Erythroblast (primary cell): ENCODE measurements around the gene FANCC.

ENCODE experiments used
- GATA1 ChIP-seq: IDR thresholded peaks from 2 replicates; pipeline ENCODE4 v1.6.1; 2011; ENCODE audit warnings: low read depth, mild to moderate bottlenecking, control low read depth, low read length, moderate library complexity
- POLR2A ChIP-seq: IDR thresholded peaks from 2 replicates; pipeline ENCODE4 v1.6.1; 2011; ENCODE audit warnings: mild to moderate bottlenecking, low read length

- no peak for TF ChIP-seq POLR2A
- TF ChIP-seq GATA1, result no peak
These were observed 192.7 kb downstream of the FANCC start for GRCh38 chr9:95124582-95125367.
